Stomach (tissue), 4 donors: ENCODE measurements around the gene PIP4K2C.

Source experiments
- CTCF ChIP-seq, 7 experiments: fragments of 450-650 bp in 4 of 7; fragments of 200-600 bp in 3 of 7; sonication (generic) in 3 of 7; IDR thresholded peaks; one replicate each; pipeline ENCODE4 v1.5.1; 2016 to 2019; ENCODE audit warnings: antibody characterized with exemption in 7 of 7, control low read depth in 2 of 7, mild to moderate bottlenecking in 1 of 7
- POLR2A ChIP-seq, 4 donors: fragments of 450-650 bp; IDR thresholded peaks; one replicate each; pipeline ENCODE4 v1.6.1; 2016; ENCODE audit warnings: antibody characterized with exemption in 4 of 4, control low read depth in 2 of 4, mild to moderate bottlenecking in 1 of 4, moderate library complexity in 1 of 4

GRCh38 chr12:57605811-57606311 lies 14.9 kb downstream of the PIP4K2C start:
- TF ChIP-seq POLR2A (IDR thresholded peaks at IDR 0.05) = no peak
- no peak for TF ChIP-seq CTCF (IDR thresholded peaks at IDR 0.05)
